Spinal cord (tissue), 10 donors: ENCODE results near the gene JMJD6. TPM values are rescaled to one million over a fixed set of nuclear protein-coding genes. Genes with fewer than 3 reads are reported as not detected.
"Not testable (repeated sequence)": the region's sequence is repeated elsewhere in the genome, so short reads cannot be mapped to it uniquely, and the experiment has no call there.

Experiments used
- DNase-seq, 6 donors: peaks; one replicate each; pipeline versions ENCODE4 v3.0.0 to v3.0.0-alpha.2; 2013 to 2015; ENCODE audit warnings: low spot score in 6 of 6, low read depth in 4 of 6
- H3K27ac ChIP-seq: one replicate; pipeline ENCODE4 v1.5.1; 2013; ENCODE audit warnings: low read depth, low read length, control low read depth
- H3K27me3 ChIP-seq: one replicate; pipeline ENCODE4 v1.6.1; 2013; ENCODE audit warnings: low read length; ENCODE audit not compliant: control insufficient read depth, insufficient read depth
- H3K36me3 ChIP-seq: one replicate; pipeline ENCODE4 v1.6.1; 2013; ENCODE audit warnings: low read length; ENCODE audit not compliant: control insufficient read depth, insufficient read depth
- H3K4me1 ChIP-seq: one replicate; pipeline ENCODE4 v1.6.1; 2013; ENCODE audit warnings: low read length; ENCODE audit not compliant: control insufficient read depth, insufficient read depth
- H3K4me3 ChIP-seq: one replicate; pipeline ENCODE4 v1.5.1; 2013; ENCODE audit warnings: low read depth, low read length, control low read depth
- H3K9me3 ChIP-seq: one replicate; pipeline ENCODE4 v1.6.1; 2013; ENCODE audit warnings: low read length; ENCODE audit not compliant: control insufficient read depth, insufficient read depth
- WGBS: methylation state at CpG from one replicate; pipeline ENCODE4 v1.1.5; 2013; ENCODE audit warnings: missing lambda C conversion rate; ENCODE audit not compliant: insufficient coverage; 5-methylcytosine and 5-hydroxymethylcytosine counted together
- polyA plus RNA-seq, 2 donors: library from polyadenylated mRNA; unstranded; fragments of 120-200 nt; gene quantifications; one replicate each; pipeline ENCODE4 v1.2.1, GENCODE V29; 2013; ENCODE audit not compliant: insufficient read length in 2 of 2
- total RNA-seq, 2 donors: library from RNA; depleted of rRNA in 1 of 2; stranded (reverse); fragments of 120-200 nt in 1 of 2; fragments of >200 nt in 1 of 2; gene quantifications; one replicate each; pipeline versions ENCODE4 v1.2.3 to v1.2.4, GENCODE V29; 2013 to 2014
- donor health status: healthy.

Gene JMJD6
- total and polyA plus RNA-seq, 4 donors = 15.4 to 26.2 (median 17.5) TPM

DNA sequence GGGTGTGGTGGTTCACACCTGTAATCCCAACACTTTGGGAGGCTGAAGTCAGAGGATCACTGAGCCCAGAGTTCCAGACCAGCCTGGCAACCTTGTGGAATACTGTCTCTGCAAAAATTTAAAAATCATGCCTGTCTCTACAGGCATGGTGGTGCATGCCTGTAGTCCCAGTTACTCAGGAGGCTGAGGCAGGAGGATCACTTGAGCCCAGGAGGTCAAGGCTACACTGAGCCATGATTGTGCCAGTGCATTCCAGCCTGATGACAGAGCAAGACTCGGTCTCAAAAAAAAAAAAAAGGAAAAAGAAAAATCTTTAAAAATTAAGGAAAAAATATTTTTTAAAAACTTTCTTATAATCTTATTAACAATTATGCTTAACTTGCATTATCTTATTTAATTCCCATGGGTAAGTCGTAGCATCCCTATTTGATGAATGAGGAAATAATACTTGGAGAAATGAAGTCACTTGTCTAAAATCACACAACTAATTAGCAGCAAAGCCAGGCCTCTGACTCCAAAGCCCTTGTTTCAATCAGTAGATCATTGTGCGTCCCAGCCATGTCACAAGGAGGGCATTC, 25.1 kb upstream of the JMJD6 start:
- Histone ChIP-seq H3K4me3 (no peak overlapping the region), H3K36me3 (peaks cover 58% of the 10 kb centered on the region), H3K9me3 (no peaks in the 10 kb centered on the region), H3K27ac (no peak overlapping the region), H3K27me3 (no peaks in the 10 kb centered on the region), H3K4me1 (no peaks in the 10 kb centered on the region)
- no peak for DNase-seq
- no CpG with 5 or more reads among the region's 3 CpGs for WGBS

DNA sequence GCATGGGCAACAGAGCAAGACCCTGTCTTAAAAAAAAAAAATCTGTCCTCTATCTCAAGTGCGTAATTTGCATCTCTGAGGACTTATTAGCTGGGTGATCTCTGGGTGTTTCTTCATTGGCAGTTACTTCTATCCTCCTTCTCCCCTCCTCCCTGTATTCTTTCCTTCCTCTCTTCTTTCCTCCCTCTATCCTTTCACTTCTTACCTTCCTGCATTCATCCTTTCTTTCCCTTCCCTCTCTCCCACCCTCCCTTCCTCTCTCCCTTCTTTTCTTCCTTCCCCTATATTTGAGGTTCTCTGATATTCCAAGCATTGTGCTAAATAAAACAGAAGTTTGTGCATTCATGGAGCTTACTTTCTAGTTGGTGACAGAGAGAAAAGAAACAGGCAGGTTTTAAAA, 22.3 kb upstream of the JMJD6 start:
- H3K9me3 ChIP-seq = no peaks in the 10 kb centered on the region
- no peaks in the 10 kb centered on the region for H3K27me3 ChIP-seq
- H3K27ac ChIP-seq = no peak overlapping the region
- H3K36me3 ChIP-seq = peaks cover 53% of the 10 kb centered on the region
- no CpG with 5 or more reads among the region's 1 CpG for WGBS
- no peaks in the 10 kb centered on the region for H3K4me1 ChIP-seq
- DNase-seq = no peak
- H3K4me3 ChIP-seq = no peak overlapping the region

DNA sequence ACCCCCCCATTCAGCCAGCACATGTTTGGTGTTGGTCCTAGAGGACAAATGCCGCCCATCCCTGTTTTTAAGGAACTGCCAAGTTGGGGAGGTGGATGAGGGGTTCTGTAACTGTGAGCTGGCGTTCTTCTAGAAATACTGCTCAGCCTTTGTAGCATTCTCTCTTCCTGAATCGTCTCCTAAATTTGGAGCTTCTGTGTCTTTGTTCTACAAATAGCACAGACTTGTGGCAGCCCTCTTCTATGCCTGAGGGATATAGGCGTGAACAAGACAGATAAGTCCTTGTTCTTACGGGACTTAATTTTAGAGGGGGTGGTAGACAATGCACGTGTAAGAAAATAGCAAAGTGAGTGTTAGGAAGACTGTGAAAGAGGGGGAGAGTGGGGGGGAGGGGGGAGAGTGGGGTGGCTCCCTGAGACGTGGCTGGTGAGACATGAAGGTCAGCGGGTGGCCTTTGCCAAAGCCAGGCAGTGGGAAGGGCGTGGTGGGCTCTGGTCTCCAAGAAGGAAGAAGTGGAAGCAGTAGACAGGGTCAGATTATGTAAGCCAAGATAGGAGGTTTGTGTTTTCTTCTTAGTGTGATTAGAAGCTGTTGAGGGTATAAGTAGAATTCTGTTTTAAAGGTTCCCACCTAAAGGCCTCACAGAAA, 21.4 kb upstream of the JMJD6 start:
- Histone ChIP-seq H3K9me3 (no peaks in the 10 kb centered on the region), H3K27ac (no peak overlapping the region), H3K36me3 (peaks cover 50% of the 10 kb centered on the region), H3K4me3 (no peak overlapping the region), H3K27me3 (no peaks in the 10 kb centered on the region), H3K4me1 (no peaks in the 10 kb centered on the region)
- DNase-seq = no peak
- 75% methylated on average over 7 of the region's 9 CpGs for WGBS

DNA sequence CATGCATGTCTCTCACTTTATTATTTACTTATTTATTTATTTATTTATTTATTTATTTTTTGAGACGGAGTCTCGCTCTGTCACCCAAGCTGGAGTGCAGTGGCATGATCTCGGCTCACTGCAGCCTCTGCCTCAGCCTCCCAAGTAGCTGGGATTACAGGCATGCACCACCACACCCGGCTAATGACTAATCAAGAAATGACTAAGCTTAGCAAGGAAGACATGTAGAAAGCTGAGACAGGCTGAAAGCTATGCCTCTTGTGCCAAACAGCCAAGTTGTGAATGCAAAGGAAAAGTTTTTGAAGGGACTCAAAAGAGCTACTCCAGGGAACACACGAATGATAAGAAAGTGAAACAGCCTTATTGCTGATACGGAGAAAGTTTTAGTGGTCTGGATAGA, 19.4 kb upstream of the JMJD6 start:
- peaks cover 50% of the 10 kb centered on the region for H3K36me3 ChIP-seq
- not testable (repeated sequence) for H3K27ac ChIP-seq, H3K27me3 ChIP-seq, H3K9me3 ChIP-seq, H3K4me3 ChIP-seq, DNase-seq, H3K4me1 ChIP-seq
- 87% methylated on average over 3 of the region's 6 CpGs for WGBS

DNA sequence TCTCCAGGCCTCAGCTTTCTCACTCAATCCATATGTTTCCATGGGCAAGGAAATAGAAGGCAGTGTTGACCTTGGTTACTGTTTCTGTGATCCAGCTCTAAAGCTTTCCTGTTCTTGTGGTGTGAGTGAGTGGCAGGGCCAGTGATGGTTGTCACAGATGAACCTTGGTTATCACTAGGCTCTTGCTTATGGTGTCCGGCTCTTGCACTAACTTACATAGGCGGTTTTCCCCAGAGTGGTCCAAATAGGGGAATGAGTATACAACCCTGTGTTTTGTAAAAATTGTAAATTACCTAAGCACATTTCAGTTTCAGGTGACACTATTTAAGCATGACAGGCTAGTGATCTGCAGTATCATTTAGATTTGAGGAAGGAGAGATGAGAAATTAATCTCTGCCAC, 18.3 kb upstream of the JMJD6 start:
- H3K4me1 ChIP-seq = peaks cover under 1% of the 10 kb centered on the region
- H3K9me3 ChIP-seq = no peaks in the 10 kb centered on the region
- H3K36me3 ChIP-seq = peaks cover 47% of the 10 kb centered on the region
- DNase-seq = no peak
- H3K4me3 ChIP-seq = no peak overlapping the region
- no peaks in the 10 kb centered on the region for H3K27me3 ChIP-seq
- WGBS = 100% methylated on average over 1 of the region's 2 CpGs
- H3K27ac ChIP-seq = no peak overlapping the region

DNA sequence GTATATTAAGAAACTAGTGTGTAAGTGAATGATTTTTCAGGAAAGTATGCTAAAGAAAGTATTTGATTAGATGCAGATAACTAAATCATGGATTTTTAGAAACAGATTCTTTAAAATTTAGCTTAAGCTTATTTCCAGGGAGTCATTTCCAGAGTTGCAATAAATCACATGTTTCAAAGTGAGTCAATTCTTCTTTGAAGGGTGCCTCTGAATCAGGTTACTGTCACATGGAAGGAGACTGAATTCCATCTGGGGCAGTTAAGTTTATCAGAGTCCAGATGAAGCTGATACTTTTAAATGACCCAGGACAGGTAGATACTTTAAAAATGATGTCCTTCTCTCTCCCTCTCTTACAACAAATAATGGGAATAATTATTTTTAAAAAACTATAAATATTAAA, 16.6 kb upstream of the JMJD6 start:
- H3K4me3 ChIP-seq = no peak overlapping the region
- H3K36me3 ChIP-seq = peaks cover 32% of the 10 kb centered on the region
- H3K4me1 ChIP-seq = peaks cover 3% of the 10 kb centered on the region
- H3K27me3 ChIP-seq = no peaks in the 10 kb centered on the region
- no peak for DNase-seq
- H3K27ac ChIP-seq = no peak overlapping the region
- H3K9me3 ChIP-seq = no peaks in the 10 kb centered on the region

DNA sequence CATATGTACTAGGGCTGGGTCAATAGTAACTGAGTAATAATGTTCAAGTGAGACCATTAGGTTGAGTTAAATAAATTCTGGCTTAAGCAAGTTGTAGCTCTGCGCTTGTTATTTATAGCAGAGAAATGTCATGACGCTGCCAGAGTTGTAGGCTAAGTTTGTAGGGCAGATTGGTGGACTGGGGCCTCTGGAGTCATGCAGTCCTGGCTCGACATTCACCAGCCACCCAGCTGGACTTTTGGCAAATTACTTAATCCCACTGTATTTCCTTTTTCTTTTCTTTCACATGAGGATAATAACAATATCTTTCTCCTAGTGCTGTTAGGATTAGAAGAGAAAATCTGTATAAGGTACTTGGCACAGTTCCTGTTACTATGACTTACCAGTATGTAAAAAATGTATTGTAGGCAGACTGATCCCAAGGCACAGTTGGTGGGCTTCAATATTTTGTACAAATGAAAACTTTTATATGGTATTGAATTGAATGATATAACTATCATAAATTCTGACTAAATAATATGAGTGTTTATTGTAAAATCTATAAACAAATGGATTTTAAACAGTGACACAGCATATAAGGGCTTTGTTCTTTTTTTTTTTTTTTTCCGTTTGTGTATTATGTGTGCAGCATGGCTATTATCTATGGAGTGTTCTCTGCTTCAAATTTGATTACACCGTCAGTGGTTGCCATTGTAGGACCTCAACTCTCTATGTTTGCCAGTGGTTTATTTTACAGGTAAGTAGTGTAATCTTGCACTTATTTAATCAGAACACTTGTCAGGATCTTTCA, 14.1 kb upstream of the JMJD6 start:
- H3K27ac ChIP-seq = no peak overlapping the region
- H3K9me3 ChIP-seq = no peaks in the 10 kb centered on the region
- peaks cover 24% of the 10 kb centered on the region for H3K36me3 ChIP-seq
- WGBS = 53% methylated on average over 2 of the region's 5 CpGs
- DNase-seq = peak in 1 of 6 donors; percentile 15
- H3K27me3 ChIP-seq = no peaks in the 10 kb centered on the region
- H3K4me1 ChIP-seq = peaks cover 6% of the 10 kb centered on the region
- H3K4me3 ChIP-seq = no peak overlapping the region

DNA sequence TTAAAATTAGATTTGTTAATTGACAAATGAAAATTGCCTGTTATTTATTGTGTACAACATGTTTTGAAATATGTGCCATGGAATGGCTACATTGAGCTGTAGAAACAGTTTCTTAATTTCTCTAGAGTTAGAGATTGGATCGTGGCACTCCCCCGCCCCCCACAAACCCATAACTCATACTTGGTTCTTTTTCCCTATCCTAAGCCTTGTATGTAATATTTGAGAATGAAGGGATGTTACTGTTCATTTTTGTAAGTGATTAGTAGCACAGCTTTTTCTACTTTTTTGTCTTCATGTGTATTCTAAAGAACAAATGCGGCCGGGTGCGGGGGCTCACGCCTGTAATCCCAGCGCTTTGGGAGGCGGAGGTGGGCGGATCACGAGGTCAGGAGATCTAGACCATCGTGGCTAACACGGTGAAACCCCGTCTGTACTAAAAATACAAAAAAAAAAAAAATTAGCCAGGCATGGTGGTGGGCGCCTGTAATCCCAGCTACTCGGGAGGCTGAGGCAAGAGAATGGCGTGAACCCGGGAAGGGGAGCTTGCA, 13.2 kb upstream of the JMJD6 start:
- H3K27ac ChIP-seq, H3K4me1 ChIP-seq, DNase-seq, H3K27me3 ChIP-seq, H3K4me3 ChIP-seq, H3K9me3 ChIP-seq: not testable (repeated sequence)
- peaks cover 23% of the 10 kb centered on the region for H3K36me3 ChIP-seq
- 100% methylated on average over 1 of the region's 17 CpGs for WGBS

DNA sequence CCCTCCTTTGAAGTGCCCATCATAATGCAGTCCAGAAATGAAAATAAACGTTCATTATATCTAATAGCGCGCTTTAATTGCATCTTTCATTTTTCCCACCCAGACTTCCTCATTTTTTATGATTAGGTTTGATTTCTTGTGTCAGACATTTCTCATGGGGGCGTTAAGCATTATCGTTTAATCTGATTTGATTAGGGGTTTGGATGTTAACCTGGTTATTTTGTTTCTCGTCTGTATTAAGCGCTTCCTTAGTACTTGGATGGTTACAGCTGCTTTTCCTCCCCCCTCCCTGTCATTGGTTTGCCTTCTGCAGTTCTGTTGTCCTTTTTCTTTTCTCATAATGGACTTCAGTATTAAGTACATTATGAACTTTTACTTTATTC, 12.1 kb upstream of the JMJD6 start:
- peak in 1 of 6 donors; percentile 41 for DNase-seq
- peaks cover 19% of the 10 kb centered on the region for H3K36me3 ChIP-seq
- peak overlapping the region; percentile 100 for H3K27ac ChIP-seq
- WGBS = no CpG with 5 or more reads among the region's 7 CpGs
- H3K4me1 ChIP-seq = peaks cover 6% of the 10 kb centered on the region
- no peaks in the 10 kb centered on the region for H3K27me3 ChIP-seq
- H3K9me3 ChIP-seq = no peaks in the 10 kb centered on the region
- H3K4me3 ChIP-seq = peak overlapping the region; percentile 100
